GM19397 (cell line): Measurements from ENCODE around the gene C20orf202.

Experiments used
- ATAC-seq: cut with Tn5 transposase; IDR thresholded peaks from one replicate; pipeline ENCODE4 v1.9.1; 2021; ENCODE audit warnings: mild to moderate bottlenecking, moderate library complexity; ENCODE audit not compliant: unreplicated experiment

C20orf202 gene

DNA sequence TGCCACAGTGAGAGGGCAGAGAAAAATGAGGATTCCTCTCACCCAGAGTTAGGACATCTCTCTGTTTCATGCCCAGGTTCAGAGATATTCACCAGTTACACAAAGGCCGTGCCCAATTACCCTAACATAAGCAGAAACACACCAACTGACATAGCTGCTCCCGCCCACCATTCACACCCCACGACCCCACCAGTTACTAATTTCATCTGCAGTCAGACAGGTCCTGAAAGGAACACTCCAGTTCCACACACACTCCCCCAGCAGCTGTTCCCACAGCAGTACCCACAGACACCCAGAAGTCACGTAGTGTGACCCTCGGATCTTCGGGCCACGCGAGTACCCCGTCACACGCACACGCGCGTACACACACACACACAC lies 19.0 kb upstream of the C20orf202 start:
- no peak for ATAC-seq

DNA sequence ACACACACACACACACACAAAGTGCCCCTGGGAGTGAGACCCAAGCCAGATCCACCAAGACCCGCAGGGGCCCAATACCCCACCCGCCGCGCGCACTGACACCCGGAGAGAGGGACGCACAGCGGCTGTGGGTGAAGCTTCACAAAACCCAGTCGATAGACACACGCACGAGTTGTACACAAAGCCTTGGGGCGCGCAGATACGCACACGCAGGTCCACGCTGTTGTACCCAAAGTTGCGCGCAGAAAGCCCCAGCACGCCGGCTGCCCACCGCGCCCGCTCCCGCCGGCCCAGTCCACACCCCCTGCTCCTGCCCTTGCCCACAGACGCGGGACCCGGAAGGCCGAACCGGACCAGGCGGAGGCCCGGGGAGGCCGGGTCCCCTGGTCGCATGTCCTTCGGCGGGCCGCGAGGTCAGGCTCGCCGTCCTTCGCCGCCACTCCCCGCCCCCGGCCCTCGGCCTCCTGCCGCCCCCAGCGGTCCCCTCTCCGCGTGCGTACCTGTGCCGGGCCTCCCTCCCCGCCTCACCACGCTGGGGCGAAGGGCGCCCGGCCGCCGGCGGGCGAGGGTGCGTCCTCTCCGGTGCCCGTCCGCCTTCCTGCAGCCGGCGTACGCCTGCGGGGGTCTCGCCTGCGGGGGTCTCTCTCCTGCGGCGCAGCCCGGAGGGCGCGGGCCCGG lies 18.5 kb upstream of the C20orf202 start, which contains the start of gene TMEM74B:
Gene TMEM74B, minus strand, starts transcription at position 344 of the 678 bp plus-strand sequence. CDS start 1,180 bp downstream, outside the sequence.
- no peak for ATAC-seq

DNA sequence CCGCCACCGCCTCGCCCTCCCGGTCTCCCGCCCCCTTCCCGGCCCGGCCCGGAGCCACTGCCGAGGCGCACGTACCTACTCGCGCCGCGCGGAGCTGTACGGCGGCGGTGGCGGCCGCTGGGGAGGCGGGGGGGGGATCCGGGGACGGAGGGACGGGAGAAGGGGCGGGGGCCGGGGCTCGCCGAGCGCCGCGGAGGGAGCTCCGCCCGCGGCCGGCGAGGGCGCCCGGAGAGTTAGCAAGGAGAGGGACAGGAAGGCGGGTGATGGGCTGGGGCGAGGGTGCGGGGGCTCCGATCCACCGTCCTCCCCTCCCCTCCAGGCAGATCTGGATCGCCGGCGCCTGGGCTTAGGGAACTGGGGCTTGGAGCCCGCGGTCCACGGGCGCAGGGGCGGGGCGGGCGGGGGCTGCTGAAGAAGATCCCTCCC lies 17.9 kb upstream of the C20orf202 start:
- no peak for ATAC-seq

DNA sequence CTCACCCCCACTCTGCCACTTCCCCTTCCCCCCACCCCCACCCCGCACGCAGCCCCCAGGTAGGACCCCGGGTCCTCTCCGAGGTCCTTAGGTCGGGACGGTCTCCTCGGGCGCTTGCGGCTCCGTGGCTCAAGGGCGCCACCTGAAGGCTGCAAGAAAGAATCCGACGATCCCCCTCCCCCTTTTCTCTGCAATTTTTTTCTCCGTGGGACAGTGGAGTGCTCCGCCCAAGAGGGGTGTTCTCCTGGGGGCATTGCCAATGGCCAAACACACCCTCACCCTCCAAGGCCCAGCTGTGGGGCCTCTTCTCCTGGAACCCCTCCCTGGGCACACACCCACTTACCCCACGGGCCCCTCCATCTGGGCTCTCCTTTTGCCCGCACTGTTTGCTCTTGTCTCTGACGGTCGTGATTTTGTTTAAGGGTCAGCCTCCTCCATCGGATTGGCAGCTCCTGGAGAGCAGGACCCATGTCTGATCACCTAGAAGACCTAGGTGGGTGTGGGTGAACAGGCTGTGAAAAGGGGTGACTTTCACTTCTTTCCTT lies 17.4 kb upstream of the C20orf202 start:
- no peak for ATAC-seq

DNA sequence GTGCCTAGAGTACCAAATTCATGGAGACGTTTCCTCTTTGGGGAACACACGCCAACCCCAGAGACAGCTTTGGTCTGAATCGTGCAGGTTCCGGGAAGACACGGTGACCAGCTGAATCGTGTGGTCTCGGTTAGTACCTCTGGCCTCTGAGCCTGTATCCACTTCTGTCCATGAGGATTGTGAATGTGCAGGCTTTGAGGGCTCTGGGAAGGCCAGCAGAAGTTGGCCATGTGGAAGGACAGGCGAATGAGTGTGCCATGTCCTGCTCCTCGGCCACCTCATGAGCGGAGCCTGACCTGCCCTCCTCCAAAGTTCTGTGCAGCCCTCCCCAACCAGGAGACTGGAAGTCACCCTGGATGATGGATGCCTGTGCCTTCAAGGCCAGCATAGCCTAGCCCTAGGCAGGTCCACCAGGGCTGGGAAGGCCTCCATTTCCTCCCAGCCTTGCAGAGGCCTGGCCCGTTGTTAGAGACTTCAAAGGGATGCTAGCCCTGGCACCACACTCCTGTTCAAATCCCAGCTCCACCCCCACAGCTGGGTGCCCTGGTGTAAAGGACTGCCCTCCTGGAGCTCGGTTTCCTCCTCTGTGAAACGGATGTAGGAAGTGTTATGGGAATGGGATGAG lies 16.8 kb upstream of the C20orf202 start:
- ATAC-seq = no peak

GRCh38 chr20:1187605-1188171 lies 15.6 kb upstream of the C20orf202 start:
- no peak for ATAC-seq

GRCh38 chr20:1188347-1188746 lies 14.9 kb upstream of the C20orf202 start:
- ATAC-seq = no peak

- no peak for ATAC-seq
These were observed 13.4 kb upstream of the C20orf202 start for GRCh38 chr20:1189827-1190226.

- no peak for ATAC-seq
These were observed 12.4 kb upstream of the C20orf202 start for GRCh38 chr20:1190847-1191246.

GRCh38 chr20:1191299-1191698 lies 12.0 kb upstream of the C20orf202 start:
- no peak for ATAC-seq

DNA sequence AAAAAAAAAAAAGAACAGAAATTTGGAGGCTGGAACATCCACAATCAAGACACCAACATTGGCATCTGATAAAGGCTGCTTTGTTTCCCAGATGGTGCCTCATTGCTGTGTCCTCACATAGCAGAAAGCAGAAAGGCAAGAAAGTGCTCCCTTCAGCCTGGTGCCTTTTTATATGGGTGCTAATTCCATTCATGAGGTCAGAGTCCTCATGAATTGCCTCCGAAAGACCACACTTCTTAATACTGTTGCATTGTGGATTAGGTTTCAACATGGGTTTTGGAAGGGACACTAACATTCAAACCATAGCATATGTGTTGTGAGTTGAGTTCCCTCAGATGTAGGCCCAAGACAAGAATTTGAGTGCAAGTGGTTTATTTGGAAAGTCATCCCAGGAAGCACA lies 8.0 kb upstream of the C20orf202 start:
- ATAC-seq = no peak

GRCh38 chr20:1196634-1197033 lies 6.6 kb upstream of the C20orf202 start:
- ATAC-seq = no peak

DNA sequence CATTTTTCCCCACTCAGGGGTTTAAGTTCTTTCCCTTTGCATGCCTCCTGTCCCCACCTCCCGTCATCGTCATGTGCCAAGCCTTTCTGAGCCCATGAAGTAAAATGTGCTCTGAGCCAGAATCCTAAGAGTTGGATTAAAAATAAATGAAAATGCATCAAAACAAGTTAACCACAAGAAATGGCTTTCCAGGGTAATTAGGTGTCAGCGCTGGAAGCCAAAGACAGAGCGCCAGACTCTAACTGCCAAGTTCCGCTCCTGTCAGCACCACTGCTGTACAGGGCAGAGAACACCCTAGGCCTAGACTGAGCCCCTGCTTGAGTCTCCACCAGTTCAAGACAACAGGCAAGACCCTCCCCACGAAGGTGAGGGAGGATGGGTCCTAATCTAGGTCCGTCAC lies 5.5 kb upstream of the C20orf202 start:
- ATAC-seq = no peak

- ATAC-seq = no peak
These were observed 4.5 kb upstream of the C20orf202 start for GRCh38 chr20:1198751-1199150.

GRCh38 chr20:1199212-1199873 lies 3.9 kb upstream of the C20orf202 start:
- no peak for ATAC-seq

DNA sequence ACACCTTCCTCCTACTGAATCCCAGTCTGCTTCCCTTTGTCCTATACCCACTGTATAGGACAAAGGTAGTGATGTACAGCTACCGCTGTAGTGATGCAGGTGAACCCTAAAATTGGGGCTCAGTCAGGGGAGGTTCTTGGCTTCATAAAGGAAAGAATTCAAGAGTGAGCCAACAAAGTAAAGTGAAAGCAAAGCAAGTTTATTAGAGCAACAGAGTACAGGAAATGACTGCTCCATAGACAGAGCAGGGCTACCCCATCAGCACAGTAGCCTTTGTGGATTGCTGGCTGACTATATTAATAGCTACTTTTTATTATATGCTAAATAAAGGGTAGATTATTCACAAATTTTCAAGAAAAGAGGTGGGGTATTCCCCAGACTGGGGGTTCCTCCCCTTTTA lies 3.3 kb upstream of the C20orf202 start:
- no peak for ATAC-seq

DNA sequence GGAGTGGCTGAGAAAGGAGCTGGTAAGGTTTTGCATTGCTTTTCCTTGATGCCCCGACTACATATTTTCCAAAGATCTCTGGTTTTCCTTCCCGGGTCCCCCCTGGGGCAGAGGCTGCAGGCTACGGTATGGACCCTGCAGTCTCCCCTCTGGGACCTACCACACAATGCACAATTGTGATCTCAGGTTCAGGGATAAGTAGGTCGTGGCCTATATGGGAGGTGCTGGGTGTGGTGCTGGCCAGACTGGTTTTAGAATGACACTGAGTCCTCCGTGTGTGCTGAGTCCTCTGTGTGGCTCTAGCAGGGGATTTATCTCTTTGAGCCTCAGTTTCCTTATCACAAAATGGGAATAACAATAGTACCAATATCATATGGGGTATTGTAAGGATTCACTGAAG lies 376 bp downstream of the C20orf202 start:
- ATAC-seq = no peak

DNA sequence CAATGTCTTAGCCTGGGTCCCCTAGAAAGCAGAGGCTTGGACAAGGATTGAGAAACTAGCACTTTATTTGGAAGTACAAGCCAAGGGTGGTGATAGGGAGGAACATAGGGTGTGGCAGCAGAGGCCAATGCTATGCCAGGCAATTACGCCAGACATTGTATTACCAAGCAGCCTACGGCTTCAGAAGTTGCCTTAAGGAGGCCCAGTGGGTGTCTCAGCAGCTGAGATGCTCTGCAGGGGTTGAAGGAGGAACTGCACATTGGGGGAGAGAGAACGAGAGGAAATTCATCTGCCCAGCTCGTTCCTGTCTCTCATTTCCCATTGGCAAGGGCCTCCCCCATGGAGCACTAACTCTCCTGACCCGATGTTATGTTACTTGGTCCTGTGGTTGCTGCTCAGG lies 859 bp downstream of the C20orf202 start:
- no peak for ATAC-seq

DNA sequence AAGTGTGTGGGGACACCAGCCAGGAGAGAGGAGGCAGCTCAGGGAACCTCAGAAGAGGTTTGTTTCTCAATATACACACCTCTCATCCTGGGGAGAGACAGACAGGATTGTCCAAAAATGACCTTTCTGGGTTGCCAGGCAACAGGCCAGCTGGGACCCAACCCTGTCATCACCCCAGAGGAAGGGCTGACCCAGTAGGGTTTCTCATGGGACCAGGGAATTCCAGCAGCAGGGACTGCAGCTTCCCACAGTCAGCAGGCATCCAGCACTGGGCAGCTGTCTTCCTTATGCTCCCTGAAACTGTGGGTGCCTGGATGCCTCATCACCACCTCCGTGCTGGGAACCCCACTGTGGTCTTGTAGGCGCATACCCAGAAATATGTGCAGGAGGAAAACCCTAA lies 1.3 kb downstream of the C20orf202 start:
- ATAC-seq = no peak

DNA sequence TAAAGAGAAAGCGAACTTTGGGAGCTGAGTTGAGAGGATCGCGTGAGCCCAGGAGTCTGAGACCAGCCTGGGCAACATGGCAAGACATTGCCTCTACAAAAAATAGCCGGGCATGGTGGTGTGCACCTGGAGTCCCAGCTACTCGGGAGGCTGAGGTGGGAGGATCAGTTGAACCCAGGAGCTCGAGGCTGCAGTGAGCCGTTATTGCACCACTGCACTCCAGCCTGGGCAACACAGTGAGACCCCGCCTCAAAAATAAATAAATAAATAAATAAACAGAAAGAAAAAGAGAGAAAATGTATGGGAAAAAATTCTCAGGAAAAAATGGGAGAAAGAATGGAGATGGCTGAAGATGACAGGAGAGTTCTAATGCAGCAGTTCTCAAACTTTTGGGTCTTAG lies 2.5 kb downstream of the C20orf202 start:
- no peak for ATAC-seq

- ATAC-seq = no peak
These were observed 3.3 kb downstream of the C20orf202 start for GRCh38 chr20:1206366-1207148.
